SK-N-SH treated with all-trans-retinoic acid at 6 μM for 48 hours (cell line): Measurements from ENCODE around the gene CEMIP2.
"Not testable (repeated sequence)": the region's sequence is repeated elsewhere in the genome, so short reads cannot be mapped to it uniquely, and the experiment has no call there.

Experiments
- ATAC-seq: fragments of 200-7000 bp; cut with Tn5 transposase; 3 replicates; pipeline ENCODE4 v1.9.1; 2020; ENCODE audit warnings: mild to moderate bottlenecking, moderate library complexity
- ARNTL ChIP-seq: fragments of 450-650 bp; formaldehyde crosslinking; IDR thresholded peaks from 2 replicates; pipeline ENCODE4 v1.5.0; 2020; ENCODE audit warnings: low read depth, mild to moderate bottlenecking, moderate library complexity, borderline replicate concordance
- BACH2 ChIP-seq: fragments of 250-450 bp; sonication (Bioruptor Pico); IDR thresholded peaks from 2 replicates; pipeline ENCODE4 v1.9.0; 2021; ENCODE audit warnings: mild to moderate bottlenecking, borderline replicate concordance
- CREB5 ChIP-seq: fragments of 250-450 bp; sonication (Bioruptor Pico); IDR thresholded peaks from 2 replicates; pipeline ENCODE4 v1.5.1; 2020; ENCODE audit warnings: low read depth, mild to moderate bottlenecking, moderate library complexity
- CSDC2 ChIP-seq: fragments of 250-450 bp; sonication (Bioruptor Pico); IDR thresholded peaks from 2 replicates; pipeline ENCODE4 v1.5.0; 2020; ENCODE audit warnings: mild to moderate bottlenecking, moderate library complexity
- CSRNP3 ChIP-seq: fragments of 250-450 bp; sonication (Bioruptor Pico); IDR thresholded peaks from 2 replicates; pipeline ENCODE4 v1.5.1; 2021; ENCODE audit warnings: mild to moderate bottlenecking, moderate library complexity
- ESRRG ChIP-seq: fragments of 250-450 bp; sonication (Bioruptor Pico); IDR thresholded peaks from 2 replicates; pipeline ENCODE4 v1.6.1; 2021; ENCODE audit warnings: mild to moderate bottlenecking
- GLIS3 ChIP-seq: fragments of 250-450 bp; sonication (Bioruptor Pico); IDR thresholded peaks from 2 replicates; pipeline ENCODE4 v1.5.0; 2020; ENCODE audit warnings: mild to moderate bottlenecking, moderate library complexity
- ISL1 ChIP-seq: fragments of 250-450 bp; sonication (Bioruptor Pico); IDR thresholded peaks from 2 replicates; pipeline ENCODE4 v2.1.2; 2022; ENCODE audit warnings: mild to moderate bottlenecking, moderate library complexity
- PATZ1 ChIP-seq: fragments of 250-450 bp; sonication (Bioruptor Pico); IDR thresholded peaks from 2 replicates; pipeline ENCODE4 v1.8.0; 2020; ENCODE audit warnings: mild to moderate bottlenecking, moderate library complexity, borderline replicate concordance
- PPARA ChIP-seq: fragments of 250-450 bp; sonication (Bioruptor Pico); IDR thresholded peaks from 2 replicates; pipeline ENCODE4 v1.5.0; 2020; ENCODE audit warnings: mild to moderate bottlenecking, borderline replicate concordance
- SNAI2 ChIP-seq: fragments of 250-450 bp; sonication (Bioruptor Pico); IDR thresholded peaks from 2 replicates; pipeline ENCODE4 v1.5.0; 2020; ENCODE audit warnings: mild to moderate bottlenecking, moderate library complexity
- TCF4 ChIP-seq: fragments of 250-450 bp; sonication (Bioruptor Pico); IDR thresholded peaks from 2 replicates; pipeline ENCODE4 v1.8.0; 2021; ENCODE audit warnings: mild to moderate bottlenecking, moderate library complexity, borderline replicate concordance
- TOX ChIP-seq: fragments of 250-450 bp; sonication (Bioruptor Pico); IDR thresholded peaks from 2 replicates; pipeline ENCODE4 v1.8.0; 2021; ENCODE audit warnings: mild to moderate bottlenecking, moderate library complexity, borderline replicate concordance
- TSHZ2 ChIP-seq: fragments of 250-450 bp; sonication (Bioruptor Pico); IDR thresholded peaks from 2 replicates; pipeline ENCODE4 v1.5.0; 2020; ENCODE audit warnings: mild to moderate bottlenecking, moderate library complexity
- ZFP3 ChIP-seq: fragments of 250-450 bp; sonication (Bioruptor Pico); IDR thresholded peaks from 2 replicates; pipeline ENCODE4 v1.5.0; 2020; ENCODE audit warnings: mild to moderate bottlenecking, moderate library complexity
- ZFP30 ChIP-seq: fragments of 450-650 bp; formaldehyde crosslinking; IDR thresholded peaks from 2 replicates; pipeline ENCODE4 v1.5.0; 2022; ENCODE audit warnings: mild to moderate bottlenecking, moderate library complexity
- ZNF565 ChIP-seq: fragments of 450-650 bp; formaldehyde crosslinking; conservative IDR thresholded peaks from 2 replicates; pipeline ENCODE4 v1.5.0; 2020; ENCODE audit warnings: low read depth, mild to moderate bottlenecking, moderate library complexity
- ZNF8 ChIP-seq: fragments of 450-650 bp; formaldehyde crosslinking; IDR thresholded peaks from 2 replicates; pipeline ENCODE4 v1.5.0; 2020; ENCODE audit warnings: mild to moderate bottlenecking, moderate library complexity

The CEMIP2 gene

GRCh38 chr9:71808068-71808467 is 39.8 kb upstream of the CEMIP2 start:
- no peak for TF ChIP-seq SNAI2 (CRISPR knock-in tag)
- TF ChIP-seq ZFP30: no peak
- TF ChIP-seq ISL1 (CRISPR knock-in tag): no peak
- TF ChIP-seq GLIS3: no peak
- no peak for TF ChIP-seq TOX (CRISPR knock-in tag)
- no peak for TF ChIP-seq CREB5
- no peak for TF ChIP-seq ARNTL (CRISPR knock-in tag)
- TF ChIP-seq TCF4: no peak
- TF ChIP-seq ZFP3: no peak
- TF ChIP-seq ZNF565 (CRISPR knock-in tag): no peak
- ATAC-seq: no peak

GRCh38 chr9:71806901-71807307 is 38.6 kb upstream of the CEMIP2 start:
- peak; percentile 100 for ATAC-seq
- no peak for TF ChIP-seq BACH2 (CRISPR knock-in tag)
- TF ChIP-seq TOX (CRISPR knock-in tag): no peak
- no peak for TF ChIP-seq ZFP30
- no peak for TF ChIP-seq GLIS3
- TF ChIP-seq CREB5: no peak
- no peak for TF ChIP-seq CSDC2 (CRISPR knock-in tag)
- no peak for TF ChIP-seq PATZ1 (CRISPR knock-in tag)
- no peak for TF ChIP-seq TSHZ2 (CRISPR knock-in tag)
- no peak for TF ChIP-seq PPARA (CRISPR knock-in tag)
- no peak for TF ChIP-seq CSRNP3 (CRISPR knock-in tag)
- no peak for TF ChIP-seq TCF4

GRCh38 chr9:71805096-71805495 is 36.8 kb upstream of the CEMIP2 start:
- not testable (repeated sequence) for ATAC-seq

- no peak for ATAC-seq
- no peak for TF ChIP-seq BACH2 (CRISPR knock-in tag)
- TF ChIP-seq PATZ1 (CRISPR knock-in tag): no peak
- TF ChIP-seq ZNF8 (CRISPR knock-in tag): no peak
- no peak for TF ChIP-seq SNAI2 (CRISPR knock-in tag)
- TF ChIP-seq CREB5: no peak
- no peak for TF ChIP-seq ZNF565 (CRISPR knock-in tag)
- TF ChIP-seq TSHZ2 (CRISPR knock-in tag): no peak
- TF ChIP-seq ESRRG (CRISPR knock-in tag): no peak
- no peak for TF ChIP-seq TCF4
These were observed 33.5 kb upstream of the CEMIP2 start for GRCh38 chr9:71801826-71802225.
